Dermis microvascular lymphatic vessel endothelial cell (primary cell): Measurements from ENCODE around the gene PCA3. TPM values are rescaled to one million over a fixed set of nuclear protein-coding genes. Genes with fewer than 3 reads are reported as not detected.

Experiments used
- DNase-seq, 2 donors: peaks; one replicate each; pipeline versions ENCODE4 v3.0.0 to v3.0.0-alpha.2; 2010; ENCODE audit warnings: low read depth in 2 of 2
- total RNA-seq: library from RNA; depleted of rRNA; stranded (reverse); fragments of >200 nt; gene quantifications from 2 replicates; pipeline ENCODE4 v1.2.1, GENCODE V29; 2014

PCA3 gene
- total RNA-seq, 1 donor from 2014 or later, result not detected

GRCh38 chr9:76820431-76820830, 56.2 kb downstream of the PCA3 start:
- DNase-seq, result no peak

DNA sequence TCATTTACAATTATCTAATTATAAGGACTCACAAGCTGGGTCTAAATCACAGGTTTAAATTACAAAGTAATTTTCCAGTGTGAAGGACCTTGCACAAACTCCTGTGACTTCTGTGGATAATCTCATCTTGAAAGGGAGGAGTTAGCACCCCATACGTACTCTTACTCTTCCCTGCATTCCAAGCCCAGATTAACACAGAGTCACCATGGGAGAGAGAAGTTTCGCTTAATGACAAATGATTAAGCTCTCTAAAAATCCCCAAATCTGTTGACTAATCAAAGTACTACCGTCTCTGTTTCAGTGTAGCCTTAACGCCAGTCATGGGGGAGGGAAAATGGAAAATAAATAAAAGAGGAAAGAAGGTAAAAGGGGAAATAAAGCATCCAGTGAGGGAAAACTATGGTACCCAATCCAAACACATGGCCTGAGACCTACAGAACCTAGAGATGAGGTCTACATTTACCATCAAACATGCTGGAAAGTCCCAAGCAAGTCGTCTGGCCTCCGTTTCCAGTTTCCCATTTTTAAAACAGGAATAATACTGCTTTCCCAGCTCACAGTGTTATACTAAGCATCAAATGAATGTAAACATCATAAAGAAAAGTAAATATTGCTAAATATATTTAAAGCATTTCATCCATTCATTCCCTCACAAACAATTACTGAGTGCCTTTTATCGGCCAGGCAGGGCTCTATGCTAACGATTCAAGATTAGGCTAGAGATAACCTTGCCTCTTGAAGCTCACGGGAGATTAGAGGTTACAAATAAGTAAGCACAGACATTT, 63.2 kb downstream of the PCA3 start:
- no peak for DNase-seq

DNA sequence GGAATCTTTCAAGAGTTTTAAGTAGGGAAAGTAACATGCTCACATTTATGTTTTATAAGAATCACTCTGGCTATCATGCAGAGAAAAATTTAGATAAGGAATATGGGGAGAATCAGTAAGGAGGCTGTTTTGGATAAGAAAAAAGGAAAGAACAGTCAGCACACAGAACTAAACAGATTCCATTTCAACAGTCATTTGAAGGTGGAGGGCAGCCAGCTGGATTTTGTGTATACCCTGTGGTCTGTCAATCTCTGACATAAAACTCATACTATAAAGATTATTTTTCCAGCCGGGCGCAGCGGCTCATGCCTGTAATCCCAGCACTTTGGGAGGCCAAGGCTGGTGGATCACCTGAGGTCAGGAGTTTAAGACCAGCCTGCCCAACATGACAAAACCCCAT, 64.2 kb downstream of the PCA3 start:
- no peak for DNase-seq

DNA sequence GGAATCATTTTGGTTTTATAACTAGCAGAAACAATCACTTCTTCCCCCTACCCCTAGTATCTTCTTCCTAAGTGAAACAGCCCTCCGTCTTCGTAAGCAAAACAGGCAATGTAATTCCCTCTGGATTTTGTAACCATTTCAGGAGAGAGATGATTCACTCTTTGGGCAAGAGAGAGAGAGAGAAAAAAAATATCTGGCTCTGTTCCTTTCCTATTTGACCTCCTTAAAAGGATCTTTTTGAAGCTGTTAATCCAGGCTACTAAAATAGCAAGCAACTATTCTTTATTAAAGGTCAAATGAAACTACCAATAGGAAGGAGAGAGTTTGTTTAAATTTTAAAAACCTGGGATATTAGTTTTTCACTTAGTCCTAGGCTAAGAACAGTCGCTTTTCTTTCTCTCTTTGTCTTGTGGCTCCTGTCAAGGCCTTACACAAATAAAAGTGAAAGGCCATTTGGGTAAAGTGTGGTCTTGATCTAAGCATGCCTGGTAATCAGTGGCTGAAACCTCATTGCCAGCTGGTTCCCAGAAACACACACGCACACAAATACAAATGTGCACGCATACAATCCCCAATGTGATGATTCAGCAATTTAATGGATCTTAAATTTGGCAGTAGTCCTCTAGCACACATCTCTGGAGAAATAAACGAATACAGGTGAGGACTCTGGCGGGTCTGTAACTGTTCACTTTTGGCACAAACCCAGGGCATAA, 71.5 kb downstream of the PCA3 start:
- no peak for DNase-seq

Other genes starting within 250 kb of the PCA3 start
- gene PRUNE2, start 141.7 kb downstream of the PCA3 start, total RNA-seq, result 10.8 and 22.5 TPM in 2 replicates